Measurements from ENCODE around the gene SLC26A6. TPM values are rescaled to one million over a fixed set of nuclear protein-coding genes. Genes with fewer than 3 reads are reported as not detected.

The SLC26A6 gene
- polyA plus RNA-seq, 1 donor from 2014 or later: 23.6 TPM

GRCh38 chr3:48656841-48657281, 21.6 kb upstream of the SLC26A6 start:
- peaks cover 37% of the 10 kb centered on the region for H3K9me3 ChIP-seq (ENCODE audit: low read length)
- no peak overlapping the region for H3K9ac ChIP-seq (ENCODE audit: low read length)
- H3K9me2 ChIP-seq (ENCODE audit: insufficient read depth, low read length): no peaks in the 10 kb centered on the region
- peaks cover 8% of the 10 kb centered on the region for H4K20me1 ChIP-seq (ENCODE audit: insufficient read depth)
- H3K27me3 ChIP-seq (ENCODE audit: insufficient read depth, low read depth, low read length): no peaks in the 10 kb centered on the region
- no peaks in the 10 kb centered on the region for H3F3A ChIP-seq (ENCODE audit: insufficient read depth, low read length, poor library complexity, severe bottlenecking)
- peaks cover 53% of the 10 kb centered on the region for H3K36me3 ChIP-seq (ENCODE audit: insufficient read depth, low read length)
- H3K4me2 ChIP-seq (ENCODE audit: low read length): no peak overlapping the region
- no peak overlapping the region for H2AFZ ChIP-seq (ENCODE audit: low read depth, low read length)
- peaks cover 31% of the 10 kb centered on the region for H3K79me2 ChIP-seq (replicated peaks; ENCODE audit: insufficient read depth, low read length)
- no peak overlapping the region for H3K27ac ChIP-seq (ENCODE audit: low read length)
- TF ChIP-seq MXI1 (conservative IDR thresholded peaks at IDR 0.05; ENCODE audit: poor library complexity, severe bottlenecking) (no peak), RAD21 (conservative IDR thresholded peaks at IDR 0.05) (no peak), EP300 (conservative IDR thresholded peaks at IDR 0.05; ENCODE audit: poor library complexity, severe bottlenecking) (no peak)
- H3K4me3 ChIP-seq (ENCODE audit: low read length): peak overlapping the region; percentile 73

- Histone ChIP-seq H3K27ac (ENCODE audit: low read length) (no peak overlapping the region), H4K20me1 (ENCODE audit: insufficient read depth) (peaks cover 8% of the 10 kb centered on the region), H2AFZ (ENCODE audit: low read depth, low read length) (no peak overlapping the region), H3K79me2 (replicated peaks; ENCODE audit: insufficient read depth, low read length) (peaks cover 31% of the 10 kb centered on the region), H3K9me2 (ENCODE audit: insufficient read depth, low read length) (no peaks in the 10 kb centered on the region), H3K9ac (ENCODE audit: low read length) (no peak overlapping the region), H3K4me2 (ENCODE audit: low read length) (no peak overlapping the region), H3K27me3 (ENCODE audit: insufficient read depth, low read depth, low read length) (no peaks in the 10 kb centered on the region), H3K9me3 (ENCODE audit: low read length) (peaks cover 35% of the 10 kb centered on the region), H3F3A (ENCODE audit: insufficient read depth, low read length, poor library complexity, severe bottlenecking) (no peaks in the 10 kb centered on the region), H3K4me3 (ENCODE audit: low read length) (peak overlapping the region; percentile 73), H3K36me3 (ENCODE audit: insufficient read depth, low read length) (peaks cover 50% of the 10 kb centered on the region)
- no peak for TF ChIP-seq TAF1 (IDR thresholded peaks at IDR 0.05; ENCODE audit: low read depth)
- TF ChIP-seq CTCF (IDR thresholded peaks at IDR 0.05; ENCODE audit: poor library complexity, severe bottlenecking): peak; percentile 22
- TF ChIP-seq EP300 (conservative IDR thresholded peaks at IDR 0.05; ENCODE audit: poor library complexity, severe bottlenecking): no peak
Observed at GRCh38 chr3:48656061-48656840, 21.0 kb upstream of the SLC26A6 start.

- Histone ChIP-seq H3K4me2 (ENCODE audit: low read length) (no peak overlapping the region), H3K9ac (ENCODE audit: low read length) (no peak overlapping the region), H3K27ac (ENCODE audit: low read length) (no peak overlapping the region), H3K9me2 (ENCODE audit: insufficient read depth, low read length) (no peaks in the 10 kb centered on the region), H3K27me3 (ENCODE audit: insufficient read depth, low read depth, low read length) (no peaks in the 10 kb centered on the region), H3K9me3 (ENCODE audit: low read length) (peaks cover 28% of the 10 kb centered on the region), H3K36me3 (ENCODE audit: insufficient read depth, low read length) (peaks cover 43% of the 10 kb centered on the region), H2AFZ (ENCODE audit: low read depth, low read length) (no peak overlapping the region), H3K4me3 (ENCODE audit: low read length) (peak overlapping the region; percentile 73), H3F3A (ENCODE audit: insufficient read depth, low read length, poor library complexity, severe bottlenecking) (no peaks in the 10 kb centered on the region), H3K79me2 (replicated peaks; ENCODE audit: insufficient read depth, low read length) (peaks cover 28% of the 10 kb centered on the region), H4K20me1 (ENCODE audit: insufficient read depth) (peaks cover 8% of the 10 kb centered on the region)
- no peak for TF ChIP-seq MXI1 (conservative IDR thresholded peaks at IDR 0.05; ENCODE audit: poor library complexity, severe bottlenecking)
- no peak for TF ChIP-seq RAD21 (conservative IDR thresholded peaks at IDR 0.05)
- no peak for TF ChIP-seq EZH2 (IDR thresholded peaks at IDR 0.05; ENCODE audit: borderline replicate concordance, insufficient read depth, low read length, poor library complexity, severe bottlenecking)
- TF ChIP-seq CTCF (IDR thresholded peaks at IDR 0.05; ENCODE audit: poor library complexity, severe bottlenecking): no peak
- TF ChIP-seq EP300 (conservative IDR thresholded peaks at IDR 0.05; ENCODE audit: poor library complexity, severe bottlenecking): no peak
- no peak for TF ChIP-seq SMC3 (conservative IDR thresholded peaks at IDR 0.05; ENCODE audit: poor library complexity)
- TF ChIP-seq REST (IDR thresholded peaks at IDR 0.05; ENCODE audit: borderline replicate concordance): no peak
- TF ChIP-seq TAF1 (IDR thresholded peaks at IDR 0.05; ENCODE audit: low read depth): no peak
Observed at GRCh38 chr3:48655606-48656005, 20.3 kb upstream of the SLC26A6 start.
